GM18858 (cell line): Measurements from ENCODE around the gene PINK1.
"Not testable (repeated sequence)": the region's sequence is repeated elsewhere in the genome, so short reads cannot be mapped to it uniquely, and the experiment has no call there.

ENCODE experiments used
- ATAC-seq: cut with Tn5 transposase; IDR thresholded peaks from one replicate; pipeline ENCODE4 v1.9.1; 2021; ENCODE audit not compliant: unreplicated experiment

Gene PINK1

DNA sequence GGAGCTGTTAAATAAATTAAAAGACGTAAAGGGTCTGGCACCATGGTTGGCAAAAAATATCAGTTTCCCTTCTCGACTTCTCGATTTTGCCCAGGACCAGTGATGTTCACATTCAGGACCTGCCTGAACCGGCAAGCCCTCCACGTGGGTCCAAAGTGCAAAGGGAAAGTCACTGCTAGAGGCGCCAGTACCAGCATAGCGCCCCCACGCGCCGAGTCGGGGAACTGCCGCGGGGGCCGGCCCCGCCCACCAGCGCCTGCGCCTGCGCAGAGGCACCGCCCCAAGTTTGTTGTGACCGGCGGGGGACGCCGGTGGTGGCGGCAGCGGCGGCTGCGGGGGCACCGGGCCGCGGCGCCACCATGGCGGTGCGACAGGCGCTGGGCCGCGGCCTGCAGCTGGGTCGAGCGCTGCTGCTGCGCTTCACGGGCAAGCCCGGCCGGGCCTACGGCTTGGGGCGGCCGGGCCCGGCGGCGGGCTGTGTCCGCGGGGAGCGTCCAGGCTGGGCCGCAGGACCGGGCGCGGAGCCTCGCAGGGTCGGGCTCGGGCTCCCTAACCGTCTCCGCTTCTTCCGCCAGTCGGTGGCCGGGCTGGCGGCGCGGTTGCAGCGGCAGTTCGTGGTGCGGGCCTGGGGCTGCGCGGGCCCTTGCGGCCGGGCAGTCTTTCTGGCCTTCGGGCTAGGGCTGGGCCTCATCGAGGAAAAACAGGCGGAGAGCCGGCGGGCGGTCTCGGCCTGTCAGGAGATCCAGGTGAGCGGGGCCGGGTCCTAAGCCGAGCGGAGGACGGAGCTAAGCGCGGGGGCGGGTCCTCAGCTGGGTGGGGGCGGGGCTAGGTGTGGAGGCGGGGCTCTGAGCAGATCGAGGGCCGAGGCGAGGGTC lies at the start of gene PINK1:
TSS of gene PINK1 (plus strand) at position 269 of the 875 bp plus-strand sequence. CDS start at position 360, 91 bp downstream.
- no peak for ATAC-seq

DNA sequence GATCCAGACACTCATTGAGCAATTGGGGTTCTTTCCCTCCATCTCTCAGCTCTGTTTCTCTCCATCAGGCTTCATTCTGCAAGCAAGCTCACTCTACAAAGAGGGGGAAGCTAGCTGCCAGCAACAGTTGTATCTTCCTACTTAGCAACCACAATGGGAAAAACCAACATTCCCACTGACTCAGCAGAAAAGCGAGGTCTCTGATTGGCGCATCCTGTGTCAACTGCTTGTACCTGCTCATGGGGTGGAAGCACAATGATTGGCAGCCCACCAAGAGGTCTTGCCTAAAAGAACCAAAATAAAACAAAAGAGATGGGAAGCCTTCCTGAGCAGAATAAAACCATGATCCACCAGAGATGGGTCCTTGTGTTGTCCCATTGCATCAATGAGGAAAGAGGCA lies 48.4 kb upstream of the PINK1 start:
- ATAC-seq = no peak

DNA sequence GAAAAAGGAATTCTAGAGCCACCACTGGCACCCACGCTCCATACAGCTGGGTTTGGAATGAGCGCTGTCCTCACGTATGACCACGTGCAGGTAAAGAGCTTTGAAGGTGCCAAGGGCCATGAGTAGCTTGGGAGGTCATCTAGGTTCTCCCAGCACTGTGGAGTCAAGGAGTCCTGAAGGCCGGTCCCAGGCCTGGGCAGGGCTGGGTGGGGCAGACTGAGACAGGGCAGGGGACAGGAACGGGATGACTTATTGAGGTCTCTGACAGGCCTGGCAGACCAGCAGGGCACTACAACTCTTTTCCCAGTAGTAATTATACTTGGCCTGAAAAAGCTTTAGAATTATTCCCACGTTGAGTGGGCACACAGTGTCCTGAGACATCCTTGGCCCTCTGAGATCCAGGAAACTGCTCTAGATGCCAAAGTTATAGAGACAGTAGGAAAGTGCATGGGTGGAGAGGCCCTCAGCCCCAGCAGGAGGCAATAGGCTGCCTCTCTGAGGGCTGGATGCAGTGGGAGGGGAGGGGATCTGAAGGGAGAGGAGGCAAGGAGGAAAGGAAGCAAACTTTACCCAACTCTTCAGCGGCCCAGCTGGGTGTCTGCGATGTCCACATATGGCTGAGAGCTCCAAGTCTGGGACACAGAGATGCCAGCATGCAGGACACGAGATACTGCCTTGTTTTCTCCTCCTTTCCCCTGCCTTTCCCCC lies 46.2 kb upstream of the PINK1 start:
- ATAC-seq = no peak

DNA sequence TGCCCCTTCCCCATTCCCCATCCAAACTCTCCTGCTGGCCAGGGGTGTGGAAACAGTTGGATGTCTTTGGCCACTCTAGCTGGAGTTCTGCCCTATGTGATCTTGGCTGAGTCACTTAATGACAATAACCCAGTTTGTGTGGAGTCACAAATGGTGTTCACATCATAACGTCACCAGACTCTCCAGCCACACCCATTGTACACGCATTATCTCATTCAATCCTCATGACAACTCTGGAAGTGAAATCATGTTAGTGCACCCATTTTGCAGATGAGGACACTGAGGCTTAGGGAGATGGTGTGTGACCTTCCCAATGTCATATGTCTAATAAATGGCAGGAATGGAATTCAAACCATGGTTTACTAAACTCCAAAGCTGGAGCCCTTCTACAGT lies 45.6 kb upstream of the PINK1 start:
- no peak for ATAC-seq

DNA sequence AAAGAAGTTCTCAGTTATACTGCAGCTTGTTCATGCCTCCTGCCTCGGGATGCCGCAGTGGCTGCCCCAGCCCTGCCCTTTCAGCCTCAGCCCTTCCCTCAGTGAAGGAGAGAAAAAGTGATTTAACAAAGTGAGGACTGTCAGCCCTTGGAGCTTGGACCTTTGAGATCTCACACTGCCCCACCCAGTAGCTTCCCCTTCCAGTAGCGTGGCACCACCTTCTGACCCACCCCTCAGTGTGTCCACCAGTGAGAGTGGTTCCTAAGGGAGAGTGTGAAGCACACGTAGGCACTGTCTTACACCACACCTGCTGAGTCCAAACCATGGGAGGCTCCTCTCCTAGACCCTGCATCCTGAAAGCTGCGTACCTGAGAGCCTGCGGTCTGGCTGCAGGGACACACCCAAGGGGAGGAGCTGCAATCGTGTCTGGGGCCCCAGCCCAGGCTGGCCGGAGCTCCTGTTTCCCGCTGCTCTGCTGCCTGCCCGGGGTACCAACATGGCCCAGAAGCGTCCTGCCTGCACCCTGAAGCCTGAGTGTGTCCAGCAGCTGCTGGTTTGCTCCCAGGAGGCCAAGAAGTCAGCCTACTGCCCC lies 44.5 kb upstream of the PINK1 start, which contains the start of gene CDA:
TSS of gene CDA (plus strand) at position 464 of the 592 bp plus-strand sequence. CDS start at position 497, 33 bp downstream.
- no peak for ATAC-seq

DNA sequence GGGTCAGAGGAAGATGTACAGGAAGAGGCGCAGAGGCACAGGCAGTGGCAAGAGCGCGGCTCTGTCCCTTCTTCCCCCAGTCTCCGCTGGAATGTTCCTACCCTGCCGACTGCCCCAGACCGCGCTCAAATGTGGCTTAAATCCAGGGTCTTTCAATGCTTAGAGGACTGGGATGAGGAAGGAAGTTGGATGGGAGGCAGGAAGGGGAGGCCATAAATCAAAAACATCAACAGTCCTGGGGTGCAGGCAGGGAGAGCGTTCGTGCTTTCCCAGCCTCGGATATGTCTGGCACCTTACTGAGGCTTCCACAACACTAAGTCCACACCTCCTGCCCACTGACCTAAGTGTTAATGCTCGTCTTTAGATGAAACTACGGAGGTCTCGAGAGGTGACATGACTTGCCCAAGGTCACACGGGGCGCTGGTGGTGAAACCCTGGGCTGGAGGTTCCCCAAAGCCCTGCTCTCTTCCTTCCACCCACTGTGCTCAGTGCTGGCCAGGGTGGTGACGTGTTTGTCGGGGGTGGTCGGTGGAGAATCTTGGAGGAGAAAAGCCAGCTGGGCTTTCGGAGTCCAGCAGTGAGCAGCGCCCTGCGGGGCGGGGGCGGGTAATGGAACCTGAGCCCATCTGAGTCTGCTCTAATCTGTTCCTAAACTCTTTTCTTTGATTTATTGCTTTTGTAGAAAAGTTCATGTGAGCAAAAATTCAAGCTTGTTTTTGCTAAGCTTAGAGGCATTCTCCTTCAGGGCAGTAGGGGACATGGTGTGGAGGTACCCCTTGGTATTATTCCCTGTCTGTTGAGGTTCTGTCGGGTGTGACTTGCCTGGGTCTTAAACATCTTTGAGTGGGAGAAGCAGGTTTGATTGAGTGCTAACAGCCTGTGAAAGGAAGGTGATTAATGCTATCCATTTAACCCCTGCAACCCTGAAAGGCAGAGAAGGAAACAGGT lies 43.7 kb upstream of the PINK1 start:
- ATAC-seq = no peak

DNA sequence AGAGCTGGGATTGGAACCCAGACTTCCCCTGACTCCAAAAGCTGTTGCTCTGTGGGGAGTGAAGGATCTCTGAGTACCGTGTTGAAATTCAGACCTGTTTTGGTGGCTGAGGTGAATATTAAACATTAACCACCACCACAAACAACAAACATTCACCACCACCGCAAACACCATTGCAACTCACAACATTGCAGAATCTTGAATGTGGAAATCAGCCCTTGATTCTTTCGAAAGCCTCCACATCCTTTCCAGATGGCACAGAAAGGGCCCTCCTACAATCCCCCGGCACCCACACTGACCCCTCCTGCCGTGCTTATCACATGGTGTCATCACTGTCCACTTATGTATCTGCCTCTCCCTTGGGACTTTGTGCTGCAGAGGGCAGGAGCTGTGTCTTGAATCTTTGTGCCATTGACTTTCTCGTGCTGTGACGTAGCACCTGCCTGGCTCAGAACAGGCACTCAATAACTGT lies 42.9 kb upstream of the PINK1 start:
- no peak for ATAC-seq

DNA sequence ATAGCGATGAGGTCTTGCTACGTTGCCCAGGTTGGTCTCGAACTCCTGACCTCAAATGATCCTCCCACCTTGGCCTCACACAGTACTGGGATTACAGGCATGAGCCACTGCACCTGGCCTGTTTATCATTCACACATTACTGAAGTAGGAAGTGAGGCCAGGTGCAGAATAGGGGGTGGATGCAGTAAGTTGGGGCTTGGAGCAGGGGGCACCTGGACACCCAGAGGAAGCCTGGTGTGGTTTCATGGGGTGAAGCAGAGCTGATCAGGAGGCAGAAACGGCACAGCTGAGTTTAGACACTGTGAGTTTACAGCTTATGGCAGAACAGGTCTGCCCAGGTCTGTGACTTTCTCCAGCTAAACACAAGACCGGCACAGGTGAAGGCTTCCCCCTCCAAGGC lies 39.5 kb upstream of the PINK1 start:
- ATAC-seq = no peak

DNA sequence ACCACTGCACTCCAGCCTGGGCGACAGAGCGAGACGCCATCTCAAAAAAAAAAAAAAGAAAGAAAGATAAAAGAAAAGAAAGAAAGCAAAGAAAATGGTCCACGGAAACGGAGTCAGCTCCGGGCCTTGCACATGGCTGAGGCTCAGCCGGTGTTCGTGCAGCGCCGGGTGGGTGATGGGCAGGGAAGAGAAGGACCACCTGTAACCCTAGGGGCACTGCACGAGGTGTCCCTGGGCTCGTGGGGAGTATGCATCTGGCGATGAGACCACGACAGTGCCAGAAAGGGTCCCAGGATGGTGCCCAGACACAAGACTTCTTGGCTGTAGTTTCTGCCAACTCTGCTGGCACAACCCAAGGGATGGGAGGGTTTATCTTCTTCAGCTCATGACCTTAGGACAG lies 38.5 kb upstream of the PINK1 start:
- ATAC-seq = no peak

DNA sequence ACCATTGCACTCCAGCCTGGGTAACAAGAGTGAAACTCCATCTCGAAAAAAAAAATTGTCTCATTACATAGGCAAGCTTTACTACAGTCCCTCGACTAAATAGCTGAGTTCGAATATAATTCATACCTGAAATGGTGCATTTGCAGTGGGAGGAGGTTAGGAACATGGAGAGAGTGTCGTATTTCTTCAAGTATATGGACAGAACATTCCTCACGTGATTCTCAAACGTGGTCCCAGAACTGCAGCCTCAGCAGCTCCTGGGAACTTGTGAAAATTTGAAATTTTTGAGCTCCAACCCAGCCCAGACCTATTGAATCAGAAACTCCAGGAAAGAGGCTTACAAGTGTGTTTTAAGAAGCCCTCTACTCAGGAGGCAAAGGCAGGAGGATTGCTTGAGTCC lies 37.2 kb upstream of the PINK1 start:
- no peak for ATAC-seq

DNA sequence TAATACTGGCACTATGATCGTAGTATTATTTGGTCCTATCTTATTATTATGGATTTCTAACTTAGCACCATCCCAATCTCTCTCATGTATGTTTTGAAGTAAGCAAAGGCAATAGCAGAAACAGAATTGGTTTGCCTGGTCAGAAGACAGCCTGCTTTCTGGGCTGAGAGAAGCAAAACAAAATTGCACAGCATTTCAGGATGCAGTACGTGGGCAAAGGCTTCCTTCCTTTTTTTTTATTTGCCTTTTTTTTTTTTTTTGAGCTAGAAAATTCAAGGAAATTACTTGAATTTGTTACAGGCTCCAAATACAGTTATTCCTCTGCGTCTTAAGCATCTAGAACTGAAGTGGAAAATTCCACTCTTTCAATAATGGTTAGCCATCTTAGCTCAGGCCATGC lies 35.6 kb upstream of the PINK1 start:
- no peak for ATAC-seq

DNA sequence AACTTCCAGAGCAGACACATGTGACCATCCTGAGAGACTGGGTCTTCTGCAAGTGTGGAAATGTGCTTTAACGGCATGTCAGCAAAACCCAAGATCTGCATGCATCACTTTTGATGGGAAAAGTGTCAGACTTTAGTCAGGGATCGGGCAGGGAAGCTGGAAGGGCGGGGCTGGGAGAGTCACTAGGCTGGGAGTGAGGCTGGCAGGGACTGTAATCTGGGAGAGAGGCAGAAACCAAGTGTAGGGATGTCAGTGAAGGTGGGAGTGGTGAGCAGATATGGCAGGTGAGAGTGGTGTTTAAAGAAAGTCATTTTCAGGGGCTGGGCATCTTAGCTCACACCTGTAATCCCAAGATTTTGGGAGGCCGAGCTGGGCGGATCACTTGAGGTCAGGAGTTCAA lies 33.1 kb upstream of the PINK1 start:
- no peak for ATAC-seq

DNA sequence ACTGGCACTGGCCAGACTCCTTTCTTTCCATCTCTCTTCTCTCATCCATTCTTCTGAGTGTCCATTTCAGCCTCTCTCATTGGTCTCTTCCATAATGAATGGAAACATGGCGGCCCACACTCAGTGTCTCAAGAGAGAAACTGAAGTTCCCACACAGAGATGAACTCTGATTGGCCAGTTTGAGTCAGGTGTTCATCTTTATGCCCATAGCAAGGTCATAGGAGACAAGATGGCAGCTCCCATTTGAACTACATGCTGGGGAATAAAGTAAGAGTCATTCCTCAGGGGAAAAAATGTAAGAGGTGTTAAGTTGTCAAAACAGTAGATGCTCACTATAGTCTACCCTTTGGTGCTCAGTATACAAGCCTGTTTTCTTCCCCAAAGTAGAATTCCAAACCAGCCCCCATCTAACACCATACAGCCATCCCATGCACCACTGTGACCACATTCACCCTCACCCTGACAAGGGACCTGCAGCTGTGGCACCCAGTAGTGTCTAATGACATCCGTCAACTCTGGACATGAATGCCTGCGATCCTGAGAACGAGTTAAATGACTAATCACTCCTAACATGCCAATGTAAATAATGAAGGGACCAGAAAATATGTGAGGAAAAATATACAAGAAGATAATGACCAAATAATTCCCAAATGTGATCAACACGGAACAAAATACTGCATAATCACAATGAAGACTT lies 32.0 kb upstream of the PINK1 start:
- ATAC-seq = no peak

DNA sequence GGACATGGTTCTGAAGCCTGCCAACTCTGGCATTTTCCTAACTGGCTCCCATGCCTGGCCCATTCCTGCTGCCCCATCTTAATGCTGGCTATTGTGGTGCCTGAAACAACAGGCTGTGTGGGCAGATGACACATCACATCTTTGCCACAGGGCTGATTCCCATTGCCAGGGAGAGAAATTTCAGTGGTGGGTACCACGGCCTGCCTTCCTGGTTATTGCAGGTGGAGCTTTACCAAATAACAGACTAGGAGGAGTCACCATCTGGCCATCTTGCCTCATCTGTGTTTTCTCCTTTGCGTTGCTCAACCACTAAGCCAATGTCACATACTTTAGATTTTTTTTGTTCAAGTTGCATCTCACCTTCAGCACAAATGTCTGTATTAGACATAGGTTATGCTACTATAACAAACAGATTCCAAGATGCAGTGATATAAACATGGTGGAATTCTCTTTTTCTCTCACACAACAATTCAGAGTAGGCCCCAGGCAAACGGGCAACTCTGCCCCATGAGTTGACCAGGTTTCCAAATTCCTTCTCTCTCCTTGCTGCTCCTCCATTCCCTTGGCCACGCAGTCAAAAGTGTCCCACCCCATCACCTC lies 30.3 kb upstream of the PINK1 start:
- no peak for ATAC-seq

DNA sequence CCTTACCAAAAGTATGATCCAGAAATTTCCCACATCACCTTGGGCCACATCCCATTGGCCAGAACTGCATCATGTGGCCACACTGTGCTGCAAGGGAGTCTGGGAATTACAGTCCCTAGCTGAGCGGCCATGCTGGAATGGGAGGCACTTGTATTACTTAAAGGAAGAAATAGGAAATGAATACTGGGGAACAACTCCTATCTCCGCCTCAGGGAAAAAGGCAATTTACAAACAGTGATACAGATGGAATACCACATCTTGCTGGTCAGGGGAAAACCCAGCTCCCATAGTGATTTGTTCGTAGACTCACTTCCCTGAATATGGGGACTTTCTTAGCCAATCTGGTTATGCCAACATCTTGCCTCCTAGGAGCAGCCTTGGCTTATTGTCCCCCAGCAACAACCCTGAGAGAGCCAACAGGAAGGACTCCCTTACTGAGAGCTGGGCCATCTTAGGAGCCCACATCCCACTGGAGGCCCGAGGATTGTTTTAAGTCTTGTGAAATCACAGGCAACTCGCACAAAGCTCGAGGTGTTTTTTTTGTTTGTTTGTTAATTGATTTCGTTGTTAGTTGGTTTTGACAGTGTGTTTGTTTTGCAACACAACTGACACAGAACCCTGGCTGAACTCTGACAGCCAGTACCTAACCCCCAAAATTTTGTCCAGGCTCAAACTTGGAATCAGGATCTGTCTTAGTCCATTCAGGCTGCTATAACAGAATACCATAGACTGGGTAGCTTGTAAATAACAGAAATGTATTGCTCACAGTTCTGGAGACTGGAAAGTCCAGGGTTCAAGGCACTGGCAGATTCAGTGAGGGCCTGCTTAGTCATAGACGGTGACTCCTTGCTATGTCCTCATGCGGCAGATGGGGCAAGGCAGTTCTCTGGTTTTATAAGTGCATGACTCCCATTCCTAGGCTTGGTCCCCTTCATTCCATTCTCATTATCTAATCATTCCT lies 29.5 kb upstream of the PINK1 start:
- ATAC-seq = no peak

DNA sequence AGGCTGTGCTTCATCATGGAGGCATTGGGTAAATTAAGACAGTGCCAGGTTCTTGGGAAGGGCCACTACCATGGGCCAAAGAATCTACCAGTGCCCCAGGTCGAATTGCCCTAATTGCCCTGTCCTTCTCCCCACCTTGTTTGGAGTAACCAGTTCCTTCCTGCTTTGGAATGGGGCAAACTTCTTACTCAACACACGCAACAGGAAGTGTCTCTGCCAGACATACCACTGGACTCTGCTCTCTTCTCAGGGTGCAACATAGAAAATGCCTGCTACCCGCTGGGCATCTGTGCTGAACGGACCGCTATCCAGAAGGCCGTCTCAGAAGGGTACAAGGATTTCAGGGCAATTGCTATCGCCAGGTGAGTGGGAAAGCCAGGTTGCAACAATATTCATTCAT lies 28.6 kb upstream of the PINK1 start:
- ATAC-seq = no peak

DNA sequence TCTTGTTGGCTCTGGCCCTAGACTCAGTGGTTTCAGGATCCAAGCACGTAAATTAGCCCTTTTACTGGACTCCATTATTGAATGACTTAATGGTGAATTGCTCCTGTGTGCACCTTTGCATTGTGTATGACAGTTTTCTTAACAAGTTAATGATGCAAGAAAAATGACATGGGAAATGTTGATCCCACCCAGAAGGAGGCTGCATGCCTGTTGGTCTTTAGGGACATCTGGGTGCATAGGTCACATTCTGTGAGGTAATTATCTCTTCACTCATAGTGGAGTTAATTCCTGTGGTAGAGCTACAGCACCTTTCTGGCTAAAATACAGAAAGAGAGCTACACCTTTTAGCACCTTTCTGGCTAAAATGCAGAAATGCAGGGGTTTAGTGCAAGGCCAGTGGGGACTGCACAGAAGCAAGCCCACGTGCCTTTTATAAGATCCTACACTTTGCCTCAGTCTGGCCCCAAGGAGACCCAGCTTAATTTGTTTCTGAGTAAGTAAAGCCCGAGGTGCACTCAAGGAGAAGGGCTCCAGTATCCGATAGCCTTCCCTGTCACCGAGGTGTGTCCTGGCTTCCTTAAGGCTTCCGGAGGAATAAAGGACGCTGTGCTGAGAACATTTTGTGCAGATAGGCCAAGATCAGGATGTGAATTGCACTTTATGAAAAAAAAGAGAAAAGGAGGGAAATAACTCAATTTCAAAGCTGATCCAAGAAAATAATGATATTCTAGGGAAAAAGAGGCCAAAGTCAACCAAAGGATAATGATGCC lies 26.3 kb upstream of the PINK1 start:
- not testable (repeated sequence) for ATAC-seq

DNA sequence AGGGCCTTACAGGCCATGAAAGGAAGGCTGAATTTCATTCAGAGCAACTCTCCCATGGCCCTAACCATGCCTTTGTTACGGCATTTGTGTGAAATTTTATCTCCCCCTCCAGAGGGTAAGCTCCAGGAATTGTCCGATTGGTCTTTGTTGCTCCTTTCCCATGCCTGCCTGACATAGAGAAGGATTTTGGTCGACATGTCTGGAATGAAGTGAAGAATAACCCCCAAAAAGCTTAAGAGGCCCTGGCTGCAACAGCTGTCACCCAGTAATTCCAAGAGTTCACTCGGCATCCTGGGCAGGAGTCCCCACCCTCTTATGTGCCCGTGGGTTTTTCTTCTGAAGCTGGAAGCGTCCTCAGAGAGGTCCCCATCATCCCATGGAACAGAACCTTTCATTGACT lies 23.7 kb upstream of the PINK1 start:
- no peak for ATAC-seq
